HG03571 (cell line): ENCODE measurements around the gene PANX3.

ENCODE experiments used
- ATAC-seq: cut with Tn5 transposase; IDR thresholded peaks from one replicate; pipeline ENCODE4 v1.9.1; 2021; ENCODE audit not compliant: unreplicated experiment

Gene PANX3

GRCh38 chr11:124656774-124657630, 45.8 kb downstream of the PANX3 start:
- no peak for ATAC-seq

- ATAC-seq, result no peak
Observed at GRCh38 chr11:124657904-124658303, 46.7 kb downstream of the PANX3 start.

GRCh38 chr11:124658501-124658900, 47.3 kb downstream of the PANX3 start:
- no peak for ATAC-seq

GRCh38 chr11:124658986-124659385, 47.8 kb downstream of the PANX3 start:
- no peak for ATAC-seq

GRCh38 chr11:124661553-124661952, 50.3 kb downstream of the PANX3 start:
- ATAC-seq, result no peak

GRCh38 chr11:124662106-124662505, 50.9 kb downstream of the PANX3 start:
- no peak for ATAC-seq

- no peak for ATAC-seq
Observed at GRCh38 chr11:124663861-124664260, 52.6 kb downstream of the PANX3 start.

- no peak for ATAC-seq
Observed at GRCh38 chr11:124667601-124668000, 56.4 kb downstream of the PANX3 start.

- ATAC-seq, result peak; percentile 31
Observed at GRCh38 chr11:124669193-124669592, 58.0 kb downstream of the PANX3 start.
